Body of pancreas (tissue), 4 donors: ENCODE data around the gene ANKRD22.
"Not testable (repeated sequence)": the region's sequence is repeated elsewhere in the genome, so short reads cannot be mapped to it uniquely, and the experiment has no call there.

Experiments used
- CTCF ChIP-seq, 7 experiments: fragments of 450-650 bp in 4 of 7; fragments of 200-600 bp in 3 of 7; sonication (generic) in 3 of 7; IDR thresholded peaks; one replicate each; pipeline ENCODE4 v1.5.1; 2016 to 2019; ENCODE audit warnings: antibody characterized with exemption in 7 of 7
- POLR2A ChIP-seq, 3 donors: fragments of 450-650 bp; IDR thresholded peaks; one replicate each; pipeline ENCODE4 v1.6.1; 2016; ENCODE audit warnings: antibody characterized with exemption in 3 of 3, mild to moderate bottlenecking in 2 of 3

- TF ChIP-seq CTCF, POLR2A (IDR thresholded peaks at IDR 0.05): not testable (repeated sequence)
Observed at GRCh38 chr10:88882646-88883447, 31.2 kb upstream of the ANKRD22 start.
